HAP-1 (cell line): ENCODE data around the gene XRCC3.
A peak's percentile ranks its signal among the peaks of the same experiment; 100 is the strongest.

Experiments used
- DNase-seq, 2 experiments: peaks; one replicate each; pipeline ENCODE4 v3.0.0-alpha.2; 2016 to 2020; ENCODE audit warnings: low spot score in 2 of 2
- H3K27me3 ChIP-seq: fragments of 250-450 bp; sonication (Bioruptor Pico); 2 replicates; pipeline ENCODE4 v1.5.1; 2020; ENCODE audit warnings: low read depth, mild to moderate bottlenecking, moderate library complexity
- H3K36me3 ChIP-seq: fragments of 250-450 bp; sonication (Bioruptor Pico); replicated peaks from 2 replicates; pipeline ENCODE4 v1.5.1; 2020; ENCODE audit warnings: mild to moderate bottlenecking
- H3K4me1 ChIP-seq: fragments of 250-450 bp; sonication (Bioruptor Pico); 2 replicates; pipeline ENCODE4 v1.5.1; 2020; ENCODE audit warnings: mild to moderate bottlenecking
- H3K4me3 ChIP-seq: fragments of 250-450 bp; sonication (Bioruptor Pico); 2 replicates; pipeline ENCODE4 v1.5.1; 2020; ENCODE audit warnings: mild to moderate bottlenecking, moderate library complexity
- H3K9me3 ChIP-seq: fragments of 250-450 bp; sonication (Bioruptor Pico); 2 replicates; pipeline ENCODE4 v1.5.1; 2020; ENCODE audit warnings: mild to moderate bottlenecking, moderate library complexity
- in situ Hi-C: fragments of 300-500 bp; cut with MboI; formaldehyde crosslinking; loops from 3 replicates; pipeline ENCODE4 v1.14.3; 2020; ENCODE audit warnings: low sequenced_read_pairs, inconsistent platforms, mixed read lengths

The XRCC3 gene

GRCh38 chr14:103725739-103726395, 10.6 kb upstream of the XRCC3 start:
- in situ Hi-C loops, result no loop called here
- H3K4me1 ChIP-seq, result no peaks in the 10 kb centered on the region
- DNase-seq, result no peak
- peaks cover 38% of the 10 kb centered on the region for H3K36me3 ChIP-seq
- H3K4me3 ChIP-seq, result no peak overlapping the region
- H3K9me3 ChIP-seq, result no peaks in the 10 kb centered on the region
- no peaks in the 10 kb centered on the region for H3K27me3 ChIP-seq

- Histone ChIP-seq H3K4me3 (no peak overlapping the region), H3K4me1 (no peaks in the 10 kb centered on the region), H3K9me3 (no peaks in the 10 kb centered on the region), H3K36me3 (peaks cover 31% of the 10 kb centered on the region), H3K27me3 (no peaks in the 10 kb centered on the region)
- DNase-seq, result no peak
- in situ Hi-C loops, result no loop called here
Measured at GRCh38 chr14:103725001-103725682, 9.9 kb upstream of the XRCC3 start.

- Histone ChIP-seq H3K4me3 (no peak overlapping the region), H3K36me3 (peaks cover 21% of the 10 kb centered on the region), H3K9me3 (no peaks in the 10 kb centered on the region), H3K4me1 (no peaks in the 10 kb centered on the region), H3K27me3 (no peaks in the 10 kb centered on the region)
- in situ Hi-C loops, result no loop called here
- DNase-seq, result no peak
Measured at GRCh38 chr14:103724116-103724515, 8.9 kb upstream of the XRCC3 start.

- DNase-seq, result no peak
- in situ Hi-C loops, result no loop called here
Measured at GRCh38 chr14:103723748-103724081, 8.5 kb upstream of the XRCC3 start.

GRCh38 chr14:103721334-103722120, 6.3 kb upstream of the XRCC3 start:
- Histone ChIP-seq H3K27me3 (no peaks in the 10 kb centered on the region), H3K4me1 (no peaks in the 10 kb centered on the region; the same call in 1 of the 2 replicates), H3K9me3 (no peaks in the 10 kb centered on the region), H3K4me3 (no peak overlapping the region), H3K36me3 (peaks cover 9% of the 10 kb centered on the region; the same call in 1 of the 2 replicates)
- no peak for DNase-seq
- in situ Hi-C loops, result no loop called here

More at GRCh38 chr14:103723748-103724081, 8.5 kb upstream of the XRCC3 start:
- Histone ChIP-seq H3K4me1 (no peaks in the 10 kb centered on the region), H3K27me3 (no peaks in the 10 kb centered on the region), H3K9me3 (no peaks in the 10 kb centered on the region), H3K36me3 (peaks cover 17% of the 10 kb centered on the region), H3K4me3 (no peak overlapping the region)

GRCh38 chr14:103719751-103720150, 4.5 kb upstream of the XRCC3 start:
- no peaks in the 10 kb centered on the region for H3K27me3 ChIP-seq
- H3K9me3 ChIP-seq, result no peaks in the 10 kb centered on the region
- H3K4me1 ChIP-seq, result no peaks in the 10 kb centered on the region; the same call in none of the 2 replicates
- no peak overlapping the region for H3K4me3 ChIP-seq
- in situ Hi-C loops, result no loop called here
- DNase-seq, result no peak
- H3K36me3 ChIP-seq, result peaks cover 3% of the 10 kb centered on the region

GRCh38 chr14:103718572-103718971, 3.3 kb upstream of the XRCC3 start:
- Histone ChIP-seq H3K27me3 (no peaks in the 10 kb centered on the region), H3K4me1 (peaks cover 3% of the 10 kb centered on the region), H3K9me3 (no peaks in the 10 kb centered on the region), H3K36me3 (peaks cover 6% of the 10 kb centered on the region), H3K4me3 (no peak overlapping the region)
- in situ Hi-C loops, result no loop called here
- DNase-seq, result no peak

GRCh38 chr14:103716899-103717411, 1.7 kb upstream of the XRCC3 start:
- DNase-seq, result no peak
- in situ Hi-C loops, result no loop called here
- no peaks in the 10 kb centered on the region for H3K9me3 ChIP-seq
- H3K36me3 ChIP-seq, result peaks cover 17% of the 10 kb centered on the region
- H3K27me3 ChIP-seq, result no peaks in the 10 kb centered on the region
- peaks cover 3% of the 10 kb centered on the region for H3K4me1 ChIP-seq
- peak overlapping the region; percentile 58 for H3K4me3 ChIP-seq

GRCh38 chr14:103716091-103716801, 995 bp upstream of the XRCC3 start:
- in situ Hi-C loops, result no loop called here
- peaks cover 22% of the 10 kb centered on the region for H3K36me3 ChIP-seq
- no peak for DNase-seq
- peaks cover 6% of the 10 kb centered on the region for H3K4me1 ChIP-seq
- H3K9me3 ChIP-seq, result no peaks in the 10 kb centered on the region
- peak overlapping the region; percentile 58 for H3K4me3 ChIP-seq
- no peaks in the 10 kb centered on the region for H3K27me3 ChIP-seq

- Histone ChIP-seq H3K9me3 (no peaks in the 10 kb centered on the region), H3K27me3 (no peaks in the 10 kb centered on the region), H3K36me3 (peaks cover 38% of the 10 kb centered on the region), H3K4me1 (peaks cover 7% of the 10 kb centered on the region), H3K4me3 (peak overlapping the region; percentile 58)
- in situ Hi-C loops, result no loop called here
- DNase-seq, result no peak
Measured at GRCh38 chr14:103714063-103714724, 1.1 kb downstream of the XRCC3 start.

GRCh38 chr14:103713304-103714062, 1.8 kb downstream of the XRCC3 start:
- no peak for DNase-seq
- no peaks in the 10 kb centered on the region for H3K9me3 ChIP-seq
- peak overlapping the region; percentile 58 for H3K4me3 ChIP-seq
- H3K4me1 ChIP-seq, result peaks cover 7% of the 10 kb centered on the region
- in situ Hi-C loops, result no loop called here
- peaks cover 45% of the 10 kb centered on the region for H3K36me3 ChIP-seq
- no peaks in the 10 kb centered on the region for H3K27me3 ChIP-seq

- Histone ChIP-seq H3K4me1 (peaks cover 7% of the 10 kb centered on the region), H3K36me3 (peaks cover 52% of the 10 kb centered on the region)
Measured at GRCh38 chr14:103712633-103713247, 2.5 kb downstream of the XRCC3 start.

More at GRCh38 chr14:103712633-103713247, 2.5 kb downstream of the XRCC3 start:
- no peak for DNase-seq
- H3K4me3 ChIP-seq, result no peak overlapping the region
- no peaks in the 10 kb centered on the region for H3K9me3 ChIP-seq
- H3K27me3 ChIP-seq, result no peaks in the 10 kb centered on the region
- in situ Hi-C loops, result no loop called here
